Measurements from ENCODE around the gene APBA1.

Gene APBA1

DNA sequence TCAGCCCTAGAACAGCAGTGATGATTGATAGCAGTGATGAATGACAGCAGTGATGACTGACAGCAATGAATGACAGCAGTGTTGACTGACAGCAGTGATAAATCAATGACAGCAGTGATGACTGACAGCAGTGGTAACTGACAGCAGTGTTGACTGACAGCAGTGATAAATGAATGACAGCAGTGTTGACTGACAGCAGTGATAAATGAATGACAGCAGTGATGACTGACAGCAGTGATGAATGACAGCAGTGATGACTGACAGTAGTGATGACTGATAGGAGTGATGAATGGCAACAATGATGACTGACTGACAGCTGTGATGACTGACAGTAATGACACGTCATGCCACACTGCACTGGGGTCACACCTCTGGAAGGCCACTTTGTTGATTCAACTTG, 240.4 kb downstream of the APBA1 start:
- in situ Hi-C loops (cut with HindIII; ENCODE audit: low sequenced_read_pairs): no loop called here
- no peak overlapping the region for H3K4me3 ChIP-seq (ENCODE audit: low read depth, low read length)
- TF ChIP-seq, protein P1, sequence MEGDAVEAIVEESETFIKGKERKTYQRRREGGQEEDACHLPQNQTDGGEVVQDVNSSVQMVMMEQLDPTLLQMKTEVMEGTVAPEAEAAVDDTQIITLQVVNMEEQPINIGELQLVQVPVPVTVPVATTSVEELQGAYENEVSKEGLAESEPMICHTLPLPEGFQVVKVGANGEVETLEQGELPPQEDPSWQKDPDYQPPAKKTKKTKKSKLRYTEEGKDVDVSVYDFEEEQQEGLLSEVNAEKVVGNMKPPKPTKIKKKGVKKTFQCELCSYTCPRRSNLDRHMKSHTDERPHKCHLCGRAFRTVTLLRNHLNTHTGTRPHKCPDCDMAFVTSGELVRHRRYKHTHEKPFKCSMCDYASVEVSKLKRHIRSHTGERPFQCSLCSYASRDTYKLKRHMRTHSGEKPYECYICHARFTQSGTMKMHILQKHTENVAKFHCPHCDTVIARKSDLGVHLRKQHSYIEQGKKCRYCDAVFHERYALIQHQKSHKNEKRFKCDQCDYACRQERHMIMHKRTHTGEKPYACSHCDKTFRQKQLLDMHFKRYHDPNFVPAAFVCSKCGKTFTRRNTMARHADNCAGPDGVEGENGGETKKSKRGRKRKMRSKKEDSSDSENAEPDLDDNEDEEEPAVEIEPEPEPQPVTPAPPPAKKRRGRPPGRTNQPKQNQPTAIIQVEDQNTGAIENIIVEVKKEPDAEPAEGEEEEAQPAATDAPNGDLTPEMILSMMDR (IDR thresholded peaks at IDR 0.05; ENCODE audit: low read depth, low read length): no peak
- DNase-seq (ENCODE audit: low read depth, low spot score): no peak

GRCh38 chr9:69431203-69431602, 241.0 kb downstream of the APBA1 start:
- no peak overlapping the region for H3K4me3 ChIP-seq (ENCODE audit: low read depth, low read length)
- no peak for DNase-seq (ENCODE audit: low read depth, low spot score)
- in situ Hi-C loops (cut with HindIII; ENCODE audit: low sequenced_read_pairs): no loop called here
- TF ChIP-seq, protein P1 (IDR thresholded peaks at IDR 0.05; ENCODE audit: low read depth, low read length): no peak

GRCh38 chr9:69430206-69430605, 242.0 kb downstream of the APBA1 start:
- TF ChIP-seq, protein P1 (IDR thresholded peaks at IDR 0.05; ENCODE audit: low read depth, low read length): no peak
- no peak overlapping the region for H3K4me3 ChIP-seq (ENCODE audit: low read depth, low read length)
- in situ Hi-C loops (cut with HindIII; ENCODE audit: low sequenced_read_pairs): no loop called here
- no peak for DNase-seq (ENCODE audit: low read depth, low spot score)

DNA sequence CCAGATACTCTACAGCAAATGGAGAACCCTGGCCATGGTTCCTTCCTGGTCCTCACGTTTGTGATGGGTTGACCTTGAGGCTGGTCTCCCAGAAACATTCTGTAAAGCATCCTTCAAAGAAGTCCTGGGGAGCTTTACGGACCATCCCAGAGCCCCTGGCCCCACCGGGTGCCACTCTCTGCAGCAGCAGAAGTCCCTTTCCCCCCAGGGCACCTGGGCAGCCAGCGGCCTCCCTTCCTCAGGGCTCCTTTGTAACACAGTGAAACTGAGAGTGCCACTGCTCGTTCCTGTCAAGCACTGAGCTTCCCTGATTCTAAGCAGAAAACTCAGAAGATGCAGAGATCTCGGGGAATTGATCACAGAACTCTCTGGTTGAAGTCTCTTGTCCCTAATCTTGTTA, 242.9 kb downstream of the APBA1 start:
- DNase-seq (ENCODE audit: low read depth, low spot score): no peak
- no peak overlapping the region for H3K4me3 ChIP-seq (ENCODE audit: low read depth, low read length)
- TF ChIP-seq, protein P1 (IDR thresholded peaks at IDR 0.05; ENCODE audit: low read depth, low read length): no peak
- in situ Hi-C loops (cut with HindIII; ENCODE audit: low sequenced_read_pairs): no loop called here

DNA sequence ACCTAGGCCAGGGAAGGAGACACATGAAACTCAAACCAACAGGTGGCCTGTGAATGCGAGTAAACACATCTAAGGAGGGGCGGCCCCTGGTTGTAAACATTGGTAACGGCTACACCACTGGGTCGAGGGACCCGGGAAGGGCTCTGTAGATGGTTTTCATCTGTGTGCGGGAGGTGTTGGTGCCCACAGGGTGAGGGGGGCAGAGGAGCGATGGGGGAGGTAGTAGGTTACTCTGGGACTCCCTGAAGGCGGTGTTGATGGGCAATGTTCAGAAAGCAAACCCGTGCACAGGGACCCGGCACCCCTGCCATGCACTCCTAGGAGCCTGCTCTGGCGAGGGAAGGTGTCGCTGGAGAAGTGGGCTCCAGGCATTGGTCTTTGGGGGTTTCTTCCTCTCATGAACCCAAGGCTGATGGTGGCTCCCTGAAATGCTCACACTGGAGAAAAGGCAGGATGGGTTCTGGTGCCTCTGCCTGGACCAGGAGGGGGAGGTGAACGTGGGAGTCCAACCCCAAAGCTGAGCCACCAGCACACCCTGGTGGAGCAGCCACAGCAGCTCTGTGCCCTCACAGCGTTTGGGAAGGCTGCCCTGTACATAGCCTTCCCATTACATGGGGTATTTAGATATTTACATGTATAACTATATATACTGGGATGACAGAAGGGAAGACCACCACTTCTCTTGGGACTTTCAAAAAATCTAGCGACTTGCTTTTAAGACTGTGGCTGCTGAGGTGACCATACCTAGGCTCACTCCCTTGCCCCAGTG, 244.0 kb downstream of the APBA1 start:
- TF ChIP-seq, protein P1 (IDR thresholded peaks at IDR 0.05; ENCODE audit: low read depth, low read length): no peak
- DNase-seq (ENCODE audit: low read depth, low spot score): no peak
- no peak overlapping the region for H3K4me3 ChIP-seq (ENCODE audit: low read depth, low read length)
- in situ Hi-C loops (cut with HindIII; ENCODE audit: low sequenced_read_pairs): no loop called here

DNA sequence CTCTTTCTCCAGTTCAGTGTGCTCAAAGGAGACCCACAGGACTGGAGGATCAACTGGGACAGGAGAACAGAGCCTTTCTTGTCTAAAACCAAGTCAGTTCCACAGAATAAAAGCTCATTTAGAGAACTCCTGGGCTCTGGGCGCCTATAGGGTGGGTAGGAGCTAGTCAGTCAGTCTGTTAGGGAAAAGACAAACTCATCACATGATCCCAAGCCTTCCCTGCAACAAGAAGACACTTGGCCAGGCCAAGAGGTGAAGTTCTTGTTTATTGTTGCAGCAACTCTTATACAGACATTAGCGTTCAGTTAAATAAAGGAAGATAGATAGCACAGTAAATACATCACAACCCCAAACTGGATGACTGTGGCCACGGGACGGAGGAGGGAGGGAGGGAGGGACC, 244.9 kb downstream of the APBA1 start:
- no peak overlapping the region for H3K4me3 ChIP-seq (ENCODE audit: low read depth, low read length)
- no peak for DNase-seq (ENCODE audit: low read depth, low spot score)
- in situ Hi-C loops (cut with HindIII; ENCODE audit: low sequenced_read_pairs): no loop called here
- TF ChIP-seq, protein P1 (IDR thresholded peaks at IDR 0.05; ENCODE audit: low read depth, low read length): no peak
